Measurements from ENCODE around the gene PPP1R9B. TPM values are rescaled to one million over a fixed set of nuclear protein-coding genes. Genes with fewer than 3 reads are reported as not detected.

PPP1R9B gene
- total RNA-seq, 1 experiment from 2014 or later: 15.0 TPM

DNA sequence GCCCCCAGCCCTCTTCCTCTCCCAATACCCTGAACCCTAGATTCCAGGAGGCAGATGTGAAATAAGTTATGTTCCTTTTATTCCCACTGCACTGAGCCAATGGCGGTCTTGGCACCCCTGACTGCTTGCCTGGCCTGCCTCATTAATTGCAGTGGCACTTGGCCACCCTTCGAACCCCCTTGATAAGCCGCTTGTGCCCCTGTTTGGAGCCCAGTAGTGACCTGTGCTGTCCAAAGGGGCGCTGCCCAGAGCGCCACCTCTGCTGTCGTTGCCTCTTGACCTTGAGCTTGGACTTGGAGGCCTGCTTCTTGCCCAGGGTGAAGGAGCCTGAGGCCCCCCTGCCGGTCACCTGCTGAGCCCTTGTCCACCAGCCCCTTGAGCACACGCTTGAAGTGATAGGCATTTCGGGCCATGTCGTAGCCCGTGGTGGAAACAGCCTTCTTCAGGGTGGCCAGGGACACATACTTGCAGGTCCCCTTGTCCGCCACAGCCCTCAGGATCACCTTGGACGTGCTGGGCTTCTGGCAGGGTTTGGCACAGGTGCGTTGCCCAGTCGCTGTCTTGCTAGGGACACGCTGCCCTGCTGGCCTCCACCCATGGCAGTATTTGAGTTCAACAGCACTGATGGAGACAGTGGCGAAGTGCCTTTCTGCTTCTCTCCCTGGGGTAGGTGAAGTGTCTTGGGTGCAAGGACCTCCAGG, 21.0 kb upstream of the PPP1R9B start:
- no peaks in the 10 kb centered on the region for H3K36me3 ChIP-seq (replicated peaks; ENCODE audit: control insufficient read depth, insufficient read depth, low read length)
- H3K27me3 ChIP-seq (ENCODE audit: control insufficient read depth, insufficient read depth, low read length): no peaks in the 10 kb centered on the region
- no peak overlapping the region for H3K4me3 ChIP-seq (ENCODE audit: insufficient read depth, low read depth, low read length)
- no peak for DNase-seq

- no peaks in the 10 kb centered on the region for H3K27me3 ChIP-seq (ENCODE audit: control insufficient read depth, insufficient read depth, low read length)
- no peak for DNase-seq
- no peaks in the 10 kb centered on the region for H3K36me3 ChIP-seq (replicated peaks; ENCODE audit: control insufficient read depth, insufficient read depth, low read length)
- H3K4me3 ChIP-seq (ENCODE audit: insufficient read depth, low read depth, low read length): no peak overlapping the region
Observed at GRCh38 chr17:50170662-50171370, 20.3 kb upstream of the PPP1R9B start.

DNA sequence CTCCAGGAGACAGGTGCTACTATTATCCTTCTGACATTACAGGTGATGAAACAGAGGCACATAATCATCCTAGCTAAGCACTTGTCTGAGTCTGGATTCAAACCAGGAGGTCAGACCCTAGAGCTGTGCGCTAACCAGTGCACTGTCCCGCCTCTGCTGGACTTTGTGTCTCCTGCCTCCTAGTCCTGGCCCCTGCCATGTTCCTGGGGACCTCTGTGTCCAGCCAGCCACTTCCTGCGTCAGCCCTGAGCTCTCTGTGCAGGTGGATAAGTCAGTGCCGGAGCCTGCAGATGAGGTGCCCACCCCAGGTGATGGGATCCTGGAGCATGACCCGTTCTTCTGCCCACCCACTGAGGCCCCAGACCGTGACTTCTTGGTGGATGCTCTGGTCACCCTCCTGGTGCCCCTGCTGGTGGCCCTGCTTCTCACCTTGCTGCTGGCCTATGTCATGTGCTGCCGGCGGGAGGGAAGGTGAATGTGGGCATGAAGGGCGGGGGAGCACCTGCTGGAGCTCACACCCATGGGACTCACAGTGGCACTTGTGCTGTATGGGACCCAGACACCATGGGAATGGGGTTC, 19.5 kb upstream of the PPP1R9B start:
- H3K4me3 ChIP-seq (ENCODE audit: insufficient read depth, low read depth, low read length): no peak overlapping the region
- no peak for DNase-seq
- H3K36me3 ChIP-seq (replicated peaks; ENCODE audit: control insufficient read depth, insufficient read depth, low read length): no peaks in the 10 kb centered on the region
- H3K27me3 ChIP-seq (ENCODE audit: control insufficient read depth, insufficient read depth, low read length): no peaks in the 10 kb centered on the region

DNA sequence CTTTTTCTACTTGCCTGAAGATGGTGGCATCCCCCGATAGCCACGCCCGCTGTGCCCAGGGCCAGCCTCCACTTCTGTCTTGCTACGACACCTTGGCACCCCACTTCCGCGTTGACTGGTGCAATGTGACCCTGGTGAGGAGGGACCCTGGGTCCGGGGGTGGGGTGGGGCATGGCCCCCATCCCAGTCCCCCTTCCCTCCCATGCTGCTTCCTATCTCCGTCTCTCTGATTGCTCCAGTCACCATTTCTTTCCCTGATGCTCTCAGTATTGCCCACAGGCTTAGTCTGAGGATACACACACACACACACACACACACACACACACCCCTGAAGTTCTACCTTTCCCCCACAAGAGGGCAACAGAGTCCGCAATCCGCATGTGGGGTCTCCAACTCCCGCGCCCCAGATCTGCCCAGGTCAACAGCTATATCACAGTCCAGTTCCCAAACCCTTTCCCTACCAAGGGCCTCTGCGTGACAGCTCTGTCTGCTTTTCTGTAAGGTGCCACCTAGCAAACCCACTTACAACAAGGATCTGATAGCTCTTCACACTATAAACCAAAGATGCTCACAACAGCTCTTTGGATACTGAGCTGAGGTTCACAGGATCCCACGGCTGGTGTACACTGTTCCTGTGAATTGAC, 18.8 kb upstream of the PPP1R9B start:
- peak; percentile 94 for DNase-seq
- no peaks in the 10 kb centered on the region for H3K36me3 ChIP-seq (replicated peaks; ENCODE audit: control insufficient read depth, insufficient read depth, low read length)
- H3K4me3 ChIP-seq (ENCODE audit: insufficient read depth, low read depth, low read length): no peak overlapping the region
- no peaks in the 10 kb centered on the region for H3K27me3 ChIP-seq (ENCODE audit: control insufficient read depth, insufficient read depth, low read length)

DNA sequence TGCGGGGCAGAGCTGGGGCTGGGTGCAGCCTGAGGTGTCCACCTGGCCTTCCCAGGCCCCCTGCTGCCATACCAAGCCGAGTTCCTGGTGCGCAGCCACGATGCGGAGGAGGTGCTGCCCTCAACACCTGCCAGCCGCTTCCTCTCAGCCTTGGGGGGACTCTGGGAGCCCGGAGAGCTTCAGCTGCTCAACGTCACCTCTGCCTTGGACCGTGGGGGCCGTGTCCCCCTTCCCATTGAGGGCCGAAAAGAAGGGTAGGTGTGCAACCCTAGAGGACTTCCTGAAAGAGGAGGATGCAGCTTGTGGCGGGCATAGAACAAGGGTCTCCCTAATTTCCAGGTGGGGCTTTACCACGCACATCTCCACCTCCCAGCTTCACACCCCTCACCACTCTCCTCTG, 17.8 kb upstream of the PPP1R9B start:
- H3K4me3 ChIP-seq (ENCODE audit: insufficient read depth, low read depth, low read length): no peak overlapping the region
- H3K36me3 ChIP-seq (replicated peaks; ENCODE audit: control insufficient read depth, insufficient read depth, low read length): no peaks in the 10 kb centered on the region
- no peaks in the 10 kb centered on the region for H3K27me3 ChIP-seq (ENCODE audit: control insufficient read depth, insufficient read depth, low read length)
- DNase-seq: no peak

GRCh38 chr17:50167371-50167770, 16.9 kb upstream of the PPP1R9B start:
- DNase-seq: no peak
- no peak overlapping the region for H3K4me3 ChIP-seq (ENCODE audit: insufficient read depth, low read depth, low read length)
- no peaks in the 10 kb centered on the region for H3K36me3 ChIP-seq (replicated peaks; ENCODE audit: control insufficient read depth, insufficient read depth, low read length)
- no peaks in the 10 kb centered on the region for H3K27me3 ChIP-seq (ENCODE audit: control insufficient read depth, insufficient read depth, low read length)

- Histone ChIP-seq H3K4me3 (ENCODE audit: insufficient read depth, low read depth, low read length) (no peak overlapping the region), H3K27me3 (ENCODE audit: control insufficient read depth, insufficient read depth, low read length) (no peaks in the 10 kb centered on the region), H3K36me3 (replicated peaks; ENCODE audit: control insufficient read depth, insufficient read depth, low read length) (no peaks in the 10 kb centered on the region)
- no peak for DNase-seq
Observed at GRCh38 chr17:50166518-50167181, 16.2 kb upstream of the PPP1R9B start.

DNA sequence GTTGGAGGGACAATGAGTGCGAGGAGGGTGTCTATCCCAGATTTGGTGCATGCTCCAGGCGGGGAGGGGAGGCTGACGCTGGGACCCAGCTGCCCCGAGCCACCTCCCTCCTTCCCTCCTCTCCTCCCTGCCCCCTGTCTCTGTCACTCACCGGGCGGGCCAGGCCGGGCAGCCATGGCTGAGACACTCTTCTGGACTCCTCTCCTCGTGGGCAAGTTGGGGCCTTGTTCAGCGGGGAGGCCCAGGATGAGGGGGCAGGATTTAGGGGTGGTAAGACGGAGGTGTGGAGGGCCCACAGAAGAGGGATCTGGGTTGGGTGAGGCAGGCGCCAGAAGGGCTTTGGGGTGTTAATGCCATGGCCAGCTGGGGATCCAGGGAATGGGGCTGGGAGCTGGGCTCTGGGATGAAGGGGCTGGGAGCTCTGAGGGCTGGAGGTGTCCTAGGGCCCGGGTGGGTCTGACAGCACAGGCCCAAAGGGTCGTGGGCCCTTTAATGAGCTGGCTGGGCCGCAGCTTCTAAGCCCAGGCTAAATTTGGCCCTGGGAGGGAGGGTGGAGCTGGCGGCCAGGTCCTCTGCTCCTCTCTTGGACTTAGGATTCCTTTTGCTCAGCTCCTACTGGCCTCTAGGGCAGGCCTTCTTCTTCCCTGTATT, 15.5 kb upstream of the PPP1R9B start, which contains the start of gene SGCA:
SGCA (plus strand) TSS at position 139 of the 651 bp plus-strand sequence; CDS start at position 175, 36 bp downstream.
- no peak for DNase-seq
- H3K4me3 ChIP-seq (ENCODE audit: insufficient read depth, low read depth, low read length): no peak within 1 kb of the TSS

DNA sequence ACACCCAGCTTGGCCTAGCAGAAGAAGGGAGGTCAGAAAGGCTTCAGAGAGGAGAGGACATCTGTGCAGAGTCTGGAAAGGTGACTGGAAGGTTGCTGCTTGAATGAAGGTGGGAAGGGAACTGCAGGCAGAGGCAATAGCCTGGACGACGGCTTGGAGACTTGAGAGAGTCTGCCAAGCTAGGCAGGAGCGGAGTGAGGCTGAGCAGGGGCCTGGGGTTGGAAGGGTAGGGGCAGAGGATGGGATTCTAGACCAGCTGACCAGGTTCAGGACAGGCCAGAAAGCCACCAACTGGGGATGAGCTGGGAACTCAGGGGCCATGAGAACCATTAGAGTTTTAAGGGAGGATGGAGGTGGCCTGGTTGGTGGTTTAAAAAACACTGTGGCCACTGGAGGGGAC, 15.0 kb upstream of the PPP1R9B start:
- DNase-seq: no peak
- no peak overlapping the region for H3K4me3 ChIP-seq (ENCODE audit: insufficient read depth, low read depth, low read length)
- H3K27me3 ChIP-seq (ENCODE audit: control insufficient read depth, insufficient read depth, low read length): peaks cover 2% of the 10 kb centered on the region
- H3K36me3 ChIP-seq (replicated peaks; ENCODE audit: control insufficient read depth, insufficient read depth, low read length): no peaks in the 10 kb centered on the region

More for the DNA sequence above, 15.5 kb upstream of the PPP1R9B start, which contains the start of gene SGCA:
- Histone ChIP-seq H3K36me3 (replicated peaks; ENCODE audit: control insufficient read depth, insufficient read depth, low read length) (no peaks in the 10 kb centered on the region), H3K27me3 (ENCODE audit: control insufficient read depth, insufficient read depth, low read length) (no peaks in the 10 kb centered on the region)

DNA sequence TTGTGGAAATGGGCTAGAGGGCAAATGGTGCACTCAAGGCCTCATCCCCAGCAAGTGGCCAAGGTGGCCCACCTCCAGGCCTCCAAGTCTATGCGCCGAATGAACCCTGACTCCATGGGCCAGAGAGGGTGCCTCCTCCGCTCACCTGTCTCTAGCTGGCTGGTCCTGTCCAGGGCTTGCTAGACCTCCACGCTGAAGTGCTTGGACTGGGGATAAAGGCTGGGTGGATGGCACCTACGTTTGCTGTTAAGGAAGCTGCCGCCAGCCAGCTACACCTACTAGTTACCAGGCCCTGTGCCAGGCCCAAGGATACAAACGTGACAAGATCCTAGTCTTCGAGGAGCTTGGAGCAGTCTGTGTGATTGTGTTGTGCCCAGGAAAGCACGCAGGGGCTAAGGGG, 14.6 kb upstream of the PPP1R9B start:
- no peak for DNase-seq
- Histone ChIP-seq H3K4me3 (ENCODE audit: insufficient read depth, low read depth, low read length) (no peak overlapping the region), H3K36me3 (replicated peaks; ENCODE audit: control insufficient read depth, insufficient read depth, low read length) (no peaks in the 10 kb centered on the region), H3K27me3 (ENCODE audit: control insufficient read depth, insufficient read depth, low read length) (peaks cover 2% of the 10 kb centered on the region)

DNA sequence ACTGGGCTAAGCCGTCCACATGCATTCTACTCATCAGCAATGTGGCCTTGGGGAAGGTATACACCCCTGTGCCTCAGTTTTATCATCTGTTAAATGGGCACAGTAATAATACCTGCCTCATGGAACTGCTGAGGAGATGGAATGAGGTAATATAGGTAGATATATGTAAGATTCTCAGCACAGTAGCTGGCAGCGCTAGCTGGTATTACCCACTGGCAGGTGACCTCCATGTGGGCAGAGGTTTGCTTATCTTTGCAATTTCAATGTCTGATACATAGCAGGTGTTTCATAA, 14.2 kb upstream of the PPP1R9B start:
- Histone ChIP-seq H3K36me3 (replicated peaks; ENCODE audit: control insufficient read depth, insufficient read depth, low read length) (no peaks in the 10 kb centered on the region), H3K27me3 (ENCODE audit: control insufficient read depth, insufficient read depth, low read length) (peaks cover 2% of the 10 kb centered on the region), H3K4me3 (ENCODE audit: insufficient read depth, low read depth, low read length) (no peak overlapping the region)
- DNase-seq: no peak

GRCh38 chr17:50163843-50164696, 13.6 kb upstream of the PPP1R9B start:
- DNase-seq: no peak

DNA sequence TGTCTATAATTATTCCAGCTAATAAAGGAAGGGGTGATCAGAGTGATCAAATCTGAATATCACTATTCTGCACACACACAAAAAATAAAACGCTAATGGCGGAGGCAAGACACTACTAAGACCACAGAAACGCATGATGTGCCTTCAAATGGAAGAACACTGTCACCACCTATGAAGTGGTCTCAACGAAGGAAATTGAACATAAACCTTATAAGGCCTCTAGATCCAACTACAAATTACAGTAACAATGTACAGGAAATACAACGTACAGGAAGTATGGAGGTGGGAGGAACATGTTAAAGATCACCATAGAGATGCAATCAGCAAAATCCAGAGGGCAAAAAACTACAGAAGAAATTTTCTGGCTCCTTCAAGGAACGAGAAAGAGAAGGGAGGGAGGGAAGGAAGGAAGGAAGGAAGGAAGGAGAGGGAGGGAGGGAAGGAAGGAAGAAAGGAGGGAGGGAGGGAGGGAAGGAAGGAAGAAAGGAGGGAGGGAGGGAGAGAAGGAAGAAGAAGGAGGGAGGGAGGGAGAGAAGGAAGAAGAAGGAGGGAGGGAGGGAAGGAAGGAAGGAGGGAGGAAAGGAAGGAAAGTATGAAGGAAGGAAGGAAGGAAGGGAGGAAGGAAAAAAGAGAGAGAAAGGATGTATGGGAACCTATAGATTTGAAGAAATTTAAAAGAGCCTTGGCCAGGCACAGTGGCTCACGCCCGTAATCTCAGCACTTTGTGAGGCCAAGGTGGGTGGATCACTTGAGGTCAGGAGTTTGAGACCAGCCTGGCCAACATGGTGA, 12.2 kb upstream of the PPP1R9B start:
- Histone ChIP-seq H3K4me3 (ENCODE audit: insufficient read depth, low read depth, low read length) (no peak overlapping the region), H3K27me3 (ENCODE audit: control insufficient read depth, insufficient read depth, low read length) (peaks cover 2% of the 10 kb centered on the region), H3K36me3 (replicated peaks; ENCODE audit: control insufficient read depth, insufficient read depth, low read length) (no peaks in the 10 kb centered on the region)
- DNase-seq: no peak

More at GRCh38 chr17:50163843-50164696, 13.6 kb upstream of the PPP1R9B start:
- H3K36me3 ChIP-seq (replicated peaks; ENCODE audit: control insufficient read depth, insufficient read depth, low read length): no peaks in the 10 kb centered on the region
- no peak overlapping the region for H3K4me3 ChIP-seq (ENCODE audit: insufficient read depth, low read depth, low read length)
- peaks cover 2% of the 10 kb centered on the region for H3K27me3 ChIP-seq (ENCODE audit: control insufficient read depth, insufficient read depth, low read length)

Measured in H7 (cell line).